ENCODE results near the gene DCST2. TPM values are rescaled to one million over a fixed set of nuclear protein-coding genes. Genes with fewer than 3 reads are reported as not detected.

The DCST2 gene
- total RNA-seq, 2 donors from 2014 or later, result 0.94 to 1.3 TPM

- DNase-seq, result no peak
- peaks cover 49% of the 10 kb centered on the region for H3K4me1 Mint-ChIP-seq
Observed at GRCh38 chr1:155003766-155004351, 29.7 kb downstream of the DCST2 start.

GRCh38 chr1:155003227-155003765 is 30.3 kb downstream of the DCST2 start:
- ATAC-seq (no peak), DNase-seq (no peak)
- Mint-ChIP-seq H3K4me3 (peak overlapping the region; percentile 99), H3K27ac (peak overlapping the region; percentile 96), H3K36me3 (ENCODE audit: low read depth) (peaks cover 3% of the 10 kb centered on the region), H3K4me1 (peaks cover 48% of the 10 kb centered on the region), H3K27me3 (no peaks in the 10 kb centered on the region)
- H3K9me3 ChIP-seq (ENCODE audit: control insufficient read depth, low read length, poor library complexity, severe bottlenecking), result no peaks in the 10 kb centered on the region

More at GRCh38 chr1:155003766-155004351, 29.7 kb downstream of the DCST2 start:
- H3K36me3 Mint-ChIP-seq (ENCODE audit: low read depth), result peaks cover 4% of the 10 kb centered on the region
- no peaks in the 10 kb centered on the region for H3K9me3 ChIP-seq (ENCODE audit: control insufficient read depth, low read length, poor library complexity, severe bottlenecking)
- no peak for ATAC-seq
- peak overlapping the region; percentile 99 for H3K4me3 Mint-ChIP-seq
- peak overlapping the region; percentile 96 for H3K27ac Mint-ChIP-seq
- no peaks in the 10 kb centered on the region for H3K27me3 Mint-ChIP-seq

- H3K36me3 Mint-ChIP-seq (ENCODE audit: low read depth), result peaks cover 3% of the 10 kb centered on the region
- H3K9me3 ChIP-seq (ENCODE audit: control insufficient read depth, low read length, poor library complexity, severe bottlenecking), result no peaks in the 10 kb centered on the region
- H3K4me1 Mint-ChIP-seq, result peaks cover 52% of the 10 kb centered on the region
- peak; percentile 2 for ATAC-seq
- peak within 1 kb of the TSS; percentile 99 for H3K4me3 Mint-ChIP-seq
- no peaks in the 10 kb centered on the region for H3K27me3 Mint-ChIP-seq
- DNase-seq, result peak in 1 of 3 donors; percentile 12
- H3K27ac Mint-ChIP-seq, result peak within 1 kb of the TSS; percentile 96
Observed at GRCh38 chr1:155002464-155003226, 30.9 kb downstream of the DCST2 start, which contains the start of gene ZBTB7B. ZBTB7B (plus strand) TSS chr1:155002802; CDS start chr1:155014661, 11,859 bp downstream.

GRCh38 chr1:155001675-155002463 is 31.7 kb downstream of the DCST2 start:
- DNase-seq, result peak; percentile 94 to 96 (median 95)
- peak overlapping the region; percentile 96 for H3K27ac Mint-ChIP-seq
- H3K4me3 Mint-ChIP-seq, result peak overlapping the region; percentile 99
- H3K27me3 Mint-ChIP-seq, result no peaks in the 10 kb centered on the region
- peaks cover 55% of the 10 kb centered on the region for H3K4me1 Mint-ChIP-seq
- peaks cover 3% of the 10 kb centered on the region for H3K36me3 Mint-ChIP-seq (ENCODE audit: low read depth)
- ATAC-seq, result peak; percentile 81
- no peaks in the 10 kb centered on the region for H3K9me3 ChIP-seq (ENCODE audit: control insufficient read depth, low read length, poor library complexity, severe bottlenecking)

GRCh38 chr1:155001425-155001674 is 32.2 kb downstream of the DCST2 start:
- ATAC-seq (no peak), DNase-seq (no peak)
- H3K36me3 Mint-ChIP-seq (ENCODE audit: low read depth), result peaks cover 3% of the 10 kb centered on the region
- H3K9me3 ChIP-seq (ENCODE audit: control insufficient read depth, low read length, poor library complexity, severe bottlenecking), result no peaks in the 10 kb centered on the region
- H3K27me3 Mint-ChIP-seq, result no peaks in the 10 kb centered on the region
- peak overlapping the region; percentile 96 for H3K27ac Mint-ChIP-seq
- peak overlapping the region; percentile 99 for H3K4me3 Mint-ChIP-seq
- H3K4me1 Mint-ChIP-seq, result peaks cover 50% of the 10 kb centered on the region

GRCh38 chr1:155000726-155001424 is 32.7 kb downstream of the DCST2 start:
- ATAC-seq, result peak; percentile 39
- H3K27ac Mint-ChIP-seq, result peak overlapping the region; percentile 96
- H3K4me1 Mint-ChIP-seq, result peaks cover 47% of the 10 kb centered on the region

GRCh38 chr1:155000411-155000725 is 33.2 kb downstream of the DCST2 start:
- H3K4me3 Mint-ChIP-seq, result peak overlapping the region; percentile 99
- no peaks in the 10 kb centered on the region for H3K9me3 ChIP-seq (ENCODE audit: control insufficient read depth, low read length, poor library complexity, severe bottlenecking)
- H3K4me1 Mint-ChIP-seq, result peaks cover 45% of the 10 kb centered on the region
- H3K27ac Mint-ChIP-seq, result peak overlapping the region; percentile 96
- ATAC-seq (no peak), DNase-seq (no peak)
- H3K27me3 Mint-ChIP-seq, result no peaks in the 10 kb centered on the region
- peaks cover 3% of the 10 kb centered on the region for H3K36me3 Mint-ChIP-seq (ENCODE audit: low read depth)

More at GRCh38 chr1:155000726-155001424, 32.7 kb downstream of the DCST2 start:
- Mint-ChIP-seq H3K36me3 (ENCODE audit: low read depth) (peaks cover 3% of the 10 kb centered on the region), H3K4me3 (peak overlapping the region; percentile 99), H3K27me3 (no peaks in the 10 kb centered on the region)
- H3K9me3 ChIP-seq (ENCODE audit: control insufficient read depth, low read length, poor library complexity, severe bottlenecking), result no peaks in the 10 kb centered on the region
- DNase-seq, result peak; percentile 55 to 82 (median 76)

GRCh38 chr1:154999571-155000410 is 33.8 kb downstream of the DCST2 start:
- no peak for ATAC-seq
- Mint-ChIP-seq H3K4me3 (peak overlapping the region; percentile 99), H3K36me3 (ENCODE audit: low read depth) (peaks cover 3% of the 10 kb centered on the region), H3K27ac (peak overlapping the region; percentile 96), H3K4me1 (peaks cover 42% of the 10 kb centered on the region), H3K27me3 (no peaks in the 10 kb centered on the region)
- H3K9me3 ChIP-seq (ENCODE audit: control insufficient read depth, low read length, poor library complexity, severe bottlenecking), result no peaks in the 10 kb centered on the region
- peak in 2 of 3 donors; percentile 47 to 62 for DNase-seq

- peak; percentile 48 to 60 (median 51) for DNase-seq
- H3K36me3 Mint-ChIP-seq (ENCODE audit: low read depth), result peaks cover 3% of the 10 kb centered on the region
- no peaks in the 10 kb centered on the region for H3K27me3 Mint-ChIP-seq
- H3K9me3 ChIP-seq (ENCODE audit: control insufficient read depth, low read length, poor library complexity, severe bottlenecking), result no peaks in the 10 kb centered on the region
- H3K27ac Mint-ChIP-seq, result peak overlapping the region; percentile 96
- H3K4me1 Mint-ChIP-seq, result peaks cover 37% of the 10 kb centered on the region
- H3K4me3 Mint-ChIP-seq, result peak overlapping the region; percentile 99
- ATAC-seq, result no peak
Observed at GRCh38 chr1:154998818-154999570, 34.6 kb downstream of the DCST2 start.

GRCh38 chr1:154998201-154998780 is 35.3 kb downstream of the DCST2 start:
- peak overlapping the region; percentile 81 for H3K4me3 Mint-ChIP-seq
- DNase-seq, result no peak
- H3K36me3 Mint-ChIP-seq (ENCODE audit: low read depth), result no peaks in the 10 kb centered on the region
- no peaks in the 10 kb centered on the region for H3K27me3 Mint-ChIP-seq
- no peak for ATAC-seq
- H3K4me1 Mint-ChIP-seq, result peaks cover 34% of the 10 kb centered on the region
- H3K27ac Mint-ChIP-seq, result peak overlapping the region; percentile 96
- H3K9me3 ChIP-seq (ENCODE audit: control insufficient read depth, low read length, poor library complexity, severe bottlenecking), result no peaks in the 10 kb centered on the region

GRCh38 chr1:154996966-154997701 is 36.4 kb downstream of the DCST2 start:
- Mint-ChIP-seq H3K4me3 (no peak overlapping the region), H3K27ac (peak overlapping the region; percentile 51), H3K27me3 (no peaks in the 10 kb centered on the region), H3K36me3 (ENCODE audit: low read depth) (no peaks in the 10 kb centered on the region), H3K4me1 (peaks cover 35% of the 10 kb centered on the region)
- DNase-seq (no peak), ATAC-seq (no peak)
- H3K9me3 ChIP-seq (ENCODE audit: control insufficient read depth, low read length, poor library complexity, severe bottlenecking), result no peaks in the 10 kb centered on the region
